ENCODE data around the gene FLT4. TPM values are rescaled to one million over a fixed set of nuclear protein-coding genes. Genes with fewer than 3 reads are reported as not detected.

The FLT4 gene
- total RNA-seq, 6 experiments from 2014 or later = 5.3 to 15.1 (median 8.0) TPM

- no peaks in the 10 kb centered on the region for H3K9me3 ChIP-seq
- H3K36me3 ChIP-seq = no peaks in the 10 kb centered on the region
- intact Hi-C loops (cut with DNase I) = no loop called here
- H3K27ac ChIP-seq = no peak overlapping the region
- no peaks in the 10 kb centered on the region for H3K27me3 ChIP-seq
- TF ChIP-seq CTCF (IDR thresholded peaks at IDR 0.05) (peak in 3 of 4 donors; percentile 4 to 27 (median 6)), POLR2A (IDR thresholded peaks at IDR 0.05) (no peak)
- WGBS (ENCODE audit: insufficient coverage, low coverage, low lambda C conversion rate, missing lambda C conversion rate) = no CpG with 5 or more reads among the region's 90 CpGs
- no peak for DNase-seq
- ATAC-seq = no peak
- H3K4me1 ChIP-seq = no peaks in the 10 kb centered on the region
- H3K4me3 ChIP-seq = no peak overlapping the region
These were observed 30.4 kb downstream of the FLT4 start for GRCh38 chr5:180618829-180619562.

GRCh38 chr5:180618487-180618828 is 30.9 kb downstream of the FLT4 start:
- intact Hi-C loops (cut with DNase I) = no loop called here

GRCh38 chr5:180613814-180614188 is 35.6 kb downstream of the FLT4 start:
- TF ChIP-seq POLR2A (IDR thresholded peaks at IDR 0.05) (no peak), CTCF (IDR thresholded peaks at IDR 0.05) (no peak)
- ATAC-seq (peak in 1 of 4 donors; percentile 14), DNase-seq (no peak)
- H3K36me3 ChIP-seq = no peaks in the 10 kb centered on the region
- H3K4me3 ChIP-seq = no peak overlapping the region
- no peak overlapping the region for H3K27ac ChIP-seq
- intact Hi-C loops (cut with DNase I) = no loop called here
- 70% methylated on average over 8 of the region's 11 CpGs for WGBS (ENCODE audit: insufficient coverage, low coverage, low lambda C conversion rate, missing lambda C conversion rate)
- H3K4me1 ChIP-seq = no peaks in the 10 kb centered on the region
- no peaks in the 10 kb centered on the region for H3K9me3 ChIP-seq
- no peaks in the 10 kb centered on the region for H3K27me3 ChIP-seq

More at GRCh38 chr5:180618487-180618828, 30.9 kb downstream of the FLT4 start:
- WGBS (ENCODE audit: insufficient coverage, low coverage, low lambda C conversion rate, missing lambda C conversion rate) = 27% methylated on average over 7 of the region's 15 CpGs
- H3K4me3 ChIP-seq = no peak overlapping the region
- no peaks in the 10 kb centered on the region for H3K9me3 ChIP-seq
- H3K4me1 ChIP-seq = no peaks in the 10 kb centered on the region
- ATAC-seq (no peak), DNase-seq (no peak)
- no peak overlapping the region for H3K27ac ChIP-seq
- no peaks in the 10 kb centered on the region for H3K36me3 ChIP-seq
- no peaks in the 10 kb centered on the region for H3K27me3 ChIP-seq
- no peak for TF ChIP-seq POLR2A (IDR thresholded peaks at IDR 0.05)
- no peak for TF ChIP-seq CTCF (IDR thresholded peaks at IDR 0.05)

GRCh38 chr5:180613188-180613813 is 36.1 kb downstream of the FLT4 start:
- TF ChIP-seq POLR2A (IDR thresholded peaks at IDR 0.05) (no peak), CTCF (IDR thresholded peaks at IDR 0.05) (no peak)
- WGBS (ENCODE audit: insufficient coverage, low coverage, low lambda C conversion rate, missing lambda C conversion rate) = 43% methylated on average over 8 of the region's 19 CpGs
- DNase-seq (no peak), ATAC-seq (no peak)
- Histone ChIP-seq H3K27ac (no peak overlapping the region), H3K36me3 (no peaks in the 10 kb centered on the region), H3K4me3 (no peak overlapping the region), H3K9me3 (no peaks in the 10 kb centered on the region), H3K4me1 (no peaks in the 10 kb centered on the region), H3K27me3 (no peaks in the 10 kb centered on the region)
- intact Hi-C loops (cut with DNase I) = no loop called here

Data from right lobe of liver (tissue), 6 donors.